Neural cell (in vitro differentiated cells): Measurements from ENCODE around the gene SDCBP2. TPM values are rescaled to one million over a fixed set of nuclear protein-coding genes. Genes with fewer than 3 reads are reported as not detected.

Source experiments
- H2AFZ ChIP-seq: fragments of 200-600, 300-800 bp; sonication (generic), shearing (Covaris generic); 2 replicates; pipeline ENCODE4 v1.6.0; 2014; ENCODE audit warnings: low read depth, mild to moderate bottlenecking, antibody characterized with exemption, low read length, moderate library complexity
- H3F3A ChIP-seq: fragments of 200-600 bp; shearing (Covaris generic); 2 replicates; pipeline ENCODE4 v1.6.1; 2016; ENCODE audit warnings: mild to moderate bottlenecking, moderate library complexity, mixed read lengths, antibody characterized with exemption, low read length; ENCODE audit not compliant: insufficient read depth, poor library complexity, severe bottlenecking
- H3K27ac ChIP-seq: fragments of 200-600, 300-800 bp; sonication (generic), shearing (Covaris generic); 2 replicates; pipeline ENCODE4 v1.5.1; 2014; ENCODE audit warnings: mild to moderate bottlenecking, low read length, moderate library complexity
- H3K27me3 ChIP-seq: fragments of 300-800, 200-600 bp; sonication (generic), shearing (Covaris generic); 2 replicates; pipeline ENCODE4 v1.6.0; 2014; ENCODE audit warnings: mild to moderate bottlenecking, low read depth, low read length, moderate library complexity; ENCODE audit not compliant: insufficient read depth
- H3K36me3 ChIP-seq: fragments of 300-800, 200-600 bp; sonication (generic), shearing (Covaris generic); 2 replicates; pipeline ENCODE4 v1.5.1; 2014; ENCODE audit warnings: mild to moderate bottlenecking, antibody characterized with exemption, low read length, moderate library complexity; ENCODE audit not compliant: insufficient read depth
- H3K4me2 ChIP-seq: fragments of 300-800, 200-600 bp; sonication (generic), shearing (Covaris generic); 2 replicates; pipeline ENCODE4 v1.6.0; 2014; ENCODE audit warnings: mild to moderate bottlenecking, low read length
- H3K4me3 ChIP-seq: fragments of 300-800, 200-600 bp; sonication (generic), shearing (Covaris generic); 2 replicates; pipeline ENCODE4 v1.5.1; 2014; ENCODE audit warnings: mild to moderate bottlenecking, low read length, moderate library complexity
- H3K79me2 ChIP-seq: fragments of 200-600 bp; shearing (Covaris generic); replicated peaks from 2 replicates; pipeline ENCODE4 v1.6.0; 2014; ENCODE audit warnings: mild to moderate bottlenecking, low read length, moderate library complexity; ENCODE audit not compliant: insufficient read depth
- H3K9ac ChIP-seq: fragments of 300-800, 200-600 bp; sonication (generic), shearing (Covaris generic); 2 replicates; pipeline ENCODE4 v1.6.1; 2016; ENCODE audit warnings: mild to moderate bottlenecking, low read length, mixed read lengths
- H3K9me2 ChIP-seq: fragments of 200-600 bp; shearing (Covaris generic); 2 replicates; pipeline ENCODE4 v1.6.1; 2016; ENCODE audit warnings: mild to moderate bottlenecking, low read length, mixed read lengths; ENCODE audit not compliant: insufficient read depth
- H3K9me3 ChIP-seq: fragments of 200-600, 300-800 bp; sonication (generic), shearing (Covaris generic); 2 replicates; pipeline ENCODE4 v1.6.1; 2016; ENCODE audit warnings: mild to moderate bottlenecking, mixed run types, low read length, moderate library complexity, mixed read lengths
- H4K20me1 ChIP-seq: fragments of 200-600 bp; shearing (Covaris generic); 2 replicates; pipeline ENCODE4 v1.6.1; 2016; ENCODE audit warnings: mild to moderate bottlenecking, mixed run types; ENCODE audit not compliant: insufficient read depth
- CTCF ChIP-seq: fragments of 450-650 bp; IDR thresholded peaks from 2 replicates; pipeline ENCODE4 v1.5.1; 2014; ENCODE audit warnings: antibody characterized with exemption, mild to moderate bottlenecking, moderate library complexity; ENCODE audit not compliant: poor library complexity, severe bottlenecking
- EP300 ChIP-seq: fragments of 450-650 bp; conservative IDR thresholded peaks from 2 replicates; pipeline ENCODE4 v1.6.1; 2014; ENCODE audit warnings: antibody characterized with exemption, mild to moderate bottlenecking, moderate library complexity; ENCODE audit not compliant: poor library complexity, severe bottlenecking
- EZH2 ChIP-seq: fragments of 200-600, 300-800 bp; shearing (Covaris generic), sonication (generic); IDR thresholded peaks from 2 replicates; pipeline ENCODE4 v1.6.1; 2014; ENCODE audit warnings: antibody characterized with exemption, low read length, borderline replicate concordance, mild to moderate bottlenecking; ENCODE audit not compliant: insufficient read depth, poor library complexity, severe bottlenecking
- MXI1 ChIP-seq: fragments of 450-650 bp; conservative IDR thresholded peaks from 2 replicates; pipeline ENCODE4 v1.6.1; 2014; ENCODE audit warnings: antibody characterized with exemption, mild to moderate bottlenecking; ENCODE audit not compliant: poor library complexity, severe bottlenecking
- POLR2AphosphoS5 ChIP-seq: IDR thresholded peaks from 2 replicates; pipeline ENCODE4 v1.6.1; 2012
- RAD21 ChIP-seq: fragments of 450-650 bp; conservative IDR thresholded peaks from 2 replicates; pipeline ENCODE4 v1.6.1; 2014; ENCODE audit warnings: antibody characterized with exemption, mild to moderate bottlenecking, moderate library complexity
- REST ChIP-seq: IDR thresholded peaks from 2 replicates; pipeline ENCODE4 v1.6.1; 2012; ENCODE audit warnings: borderline replicate concordance
- SMC3 ChIP-seq: fragments of 450-650 bp; conservative IDR thresholded peaks from 2 replicates; pipeline ENCODE4 v1.6.1; 2014; ENCODE audit warnings: antibody characterized with exemption, mild to moderate bottlenecking, moderate library complexity; ENCODE audit not compliant: poor library complexity
- TAF1 ChIP-seq: IDR thresholded peaks from 2 replicates; pipeline ENCODE4 v1.6.1; 2012; ENCODE audit warnings: low read depth
- polyA plus RNA-seq: library from polyadenylated mRNA; depleted of rRNA; stranded (reverse); fragments of >200 nt; gene quantifications from 2 replicates; pipeline ENCODE4 v1.2.3, GENCODE V29; 2014

SDCBP2 gene
- polyA plus RNA-seq, 1 donor from 2014 or later, result 5.2 TPM

- Histone ChIP-seq H3K27me3 (no peaks in the 10 kb centered on the region), H3K9me2 (no peaks in the 10 kb centered on the region), H3K9ac (no peak overlapping the region), H4K20me1 (no peaks in the 10 kb centered on the region), H3K9me3 (no peaks in the 10 kb centered on the region), H3K36me3 (no peaks in the 10 kb centered on the region), H3K4me3 (no peak overlapping the region), H3K4me2 (no peak overlapping the region), H2AFZ (no peak overlapping the region), H3K79me2 (no peaks in the 10 kb centered on the region), H3F3A (no peaks in the 10 kb centered on the region), H3K27ac (no peak overlapping the region)
- TF ChIP-seq SMC3 (no peak), CTCF (no peak), TAF1 (no peak), MXI1 (no peak), EZH2 (no peak), POLR2AphosphoS5 (no peak), RAD21 (no peak), EP300 (no peak), REST (no peak)
Observed at GRCh38 chr20:1302685-1303541, 26.0 kb downstream of the SDCBP2 start.

GRCh38 chr20:1301031-1301529, 27.9 kb downstream of the SDCBP2 start:
- no peak overlapping the region for H3K27ac ChIP-seq
- H3K79me2 ChIP-seq, result no peaks in the 10 kb centered on the region
- no peaks in the 10 kb centered on the region for H4K20me1 ChIP-seq
- no peaks in the 10 kb centered on the region for H3K27me3 ChIP-seq
- no peak overlapping the region for H3K4me3 ChIP-seq
- no peak overlapping the region for H3K4me2 ChIP-seq
- no peaks in the 10 kb centered on the region for H3K9me3 ChIP-seq
- H3K9ac ChIP-seq, result no peak overlapping the region
- no peak for TF ChIP-seq RAD21
- TF ChIP-seq CTCF, result no peak
- TF ChIP-seq TAF1, result no peak
- TF ChIP-seq REST, result no peak
- no peak for TF ChIP-seq MXI1
- TF ChIP-seq EZH2, result no peak
- no peaks in the 10 kb centered on the region for H3K36me3 ChIP-seq
- H2AFZ ChIP-seq, result no peak overlapping the region
- H3K9me2 ChIP-seq, result no peaks in the 10 kb centered on the region
- no peaks in the 10 kb centered on the region for H3F3A ChIP-seq
